Prostate gland (tissue), 2 donors: ENCODE results near the gene KISS1. TPM values are rescaled to one million over a fixed set of nuclear protein-coding genes. Genes with fewer than 3 reads are reported as not detected.

Experiments
- DNase-seq: peaks from one replicate; pipeline ENCODE4 v3.0.0-alpha.2; 2019; ENCODE audit warnings: low spot score
- H3K27ac ChIP-seq, 2 donors: fragments of 200-600 bp; sonication (generic); 2 replicates each; pipeline ENCODE4 v1.5.1; 2017 to 2019
- H3K27me3 ChIP-seq: fragments of 200-600 bp; sonication (generic); replicated peaks from 2 replicates; pipeline ENCODE4 v1.5.1; 2019; ENCODE audit not compliant: insufficient read depth
- H3K36me3 ChIP-seq, 2 donors: fragments of 200-600 bp; sonication (generic); 1 replicate in 1 of 2; 2 replicates in 1 of 2; pipeline versions ENCODE4 v1.5.1 to v1.8.1; 2017 to 2019
- H3K4me1 ChIP-seq: fragments of 200-600 bp; sonication (generic); replicated peaks from 2 replicates; pipeline ENCODE4 v1.5.1; 2019
- H3K4me3 ChIP-seq, 2 donors: fragments of 200-600 bp; sonication (generic); 2 replicates each; pipeline ENCODE4 v1.5.1; 2017 to 2019
- H3K9me3 ChIP-seq: fragments of 200-600 bp; sonication (generic); 2 replicates; pipeline ENCODE4 v1.5.1; 2017
- POLR2A ChIP-seq: fragments of 450-650 bp; IDR thresholded peaks from one replicate; pipeline ENCODE4 v1.6.1; 2016; ENCODE audit warnings: antibody characterized with exemption, mild to moderate bottlenecking
- POLR2AphosphoS5 ChIP-seq: sonication (generic); formaldehyde crosslinking; IDR thresholded peaks from one replicate; pipeline ENCODE4 v1.6.1; 2017; ENCODE audit warnings: antibody characterized with exemption
- WGBS: methylation state at CpG from one replicate; pipeline ENCODE4 v1.1.5; 2018; 5-methylcytosine and 5-hydroxymethylcytosine counted together
- intact Hi-C: fragments of 100-400 bp; cut with DNase I; formaldehyde crosslinking; loops from one replicate; pipeline ENCODE4 v1.14.2; 2022
- total RNA-seq, 2 donors: library from RNA; depleted of rRNA; stranded (reverse); fragments of >200 nt; gene quantifications; one replicate each; pipeline ENCODE4 v1.1.0, GENCODE V29; 2016
- TF ChIP-seq, protein P1 (sequence below), 4 experiments: fragments of 200-600 bp in 2 of 4; fragments of 450-650 bp in 2 of 4; sonication (generic) in 2 of 4; IDR thresholded peaks; 1 replicate in 3 of 4; 2 replicates in 1 of 4; pipeline ENCODE4 v1.5.1; 2016 to 2019; ENCODE audit warnings: antibody characterized with exemption in 4 of 4, mild to moderate bottlenecking in 2 of 4, moderate library complexity in 2 of 4

The KISS1 gene
- total RNA-seq, 2 donors from 2014 or later: 6.0 TPM; not detected in 1

- intact Hi-C loops: no loop called here
- TF ChIP-seq, protein P1, sequence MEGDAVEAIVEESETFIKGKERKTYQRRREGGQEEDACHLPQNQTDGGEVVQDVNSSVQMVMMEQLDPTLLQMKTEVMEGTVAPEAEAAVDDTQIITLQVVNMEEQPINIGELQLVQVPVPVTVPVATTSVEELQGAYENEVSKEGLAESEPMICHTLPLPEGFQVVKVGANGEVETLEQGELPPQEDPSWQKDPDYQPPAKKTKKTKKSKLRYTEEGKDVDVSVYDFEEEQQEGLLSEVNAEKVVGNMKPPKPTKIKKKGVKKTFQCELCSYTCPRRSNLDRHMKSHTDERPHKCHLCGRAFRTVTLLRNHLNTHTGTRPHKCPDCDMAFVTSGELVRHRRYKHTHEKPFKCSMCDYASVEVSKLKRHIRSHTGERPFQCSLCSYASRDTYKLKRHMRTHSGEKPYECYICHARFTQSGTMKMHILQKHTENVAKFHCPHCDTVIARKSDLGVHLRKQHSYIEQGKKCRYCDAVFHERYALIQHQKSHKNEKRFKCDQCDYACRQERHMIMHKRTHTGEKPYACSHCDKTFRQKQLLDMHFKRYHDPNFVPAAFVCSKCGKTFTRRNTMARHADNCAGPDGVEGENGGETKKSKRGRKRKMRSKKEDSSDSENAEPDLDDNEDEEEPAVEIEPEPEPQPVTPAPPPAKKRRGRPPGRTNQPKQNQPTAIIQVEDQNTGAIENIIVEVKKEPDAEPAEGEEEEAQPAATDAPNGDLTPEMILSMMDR (IDR thresholded peaks at IDR 0.05): no peak
- no peak for TF ChIP-seq POLR2AphosphoS5
- TF ChIP-seq POLR2A: no peak
- 73% methylated on average over 3 of the region's 3 CpGs for WGBS
- no peak for DNase-seq
- no peaks in the 10 kb centered on the region for H3K36me3 ChIP-seq
- H3K9me3 ChIP-seq: no peaks in the 10 kb centered on the region
- H3K4me1 ChIP-seq: peaks cover 9% of the 10 kb centered on the region
- H3K4me3 ChIP-seq: no peak overlapping the region
- H3K27ac ChIP-seq: no peak overlapping the region
- no peaks in the 10 kb centered on the region for H3K27me3 ChIP-seq
These were observed 26.4 kb upstream of the KISS1 start for GRCh38 chr1:204222764-204223055.

- 91% methylated on average over 8 of the region's 8 CpGs for WGBS
- H3K27ac ChIP-seq: no peak overlapping the region
- intact Hi-C loops: no loop called here
- no peak overlapping the region for H3K4me3 ChIP-seq
- H3K36me3 ChIP-seq: no peaks in the 10 kb centered on the region
- no peaks in the 10 kb centered on the region for H3K9me3 ChIP-seq
- H3K4me1 ChIP-seq: peaks cover 9% of the 10 kb centered on the region
- no peak for DNase-seq
- H3K27me3 ChIP-seq: no peaks in the 10 kb centered on the region
- no peak for TF ChIP-seq POLR2AphosphoS5
- no peak for TF ChIP-seq POLR2A
- TF ChIP-seq, protein P1 (IDR thresholded peaks at IDR 0.05): no peak
These were observed 25.9 kb upstream of the KISS1 start for GRCh38 chr1:204222006-204222763.

GRCh38 chr1:204221271-204221670, 25.0 kb upstream of the KISS1 start:
- H3K36me3 ChIP-seq: no peaks in the 10 kb centered on the region
- H3K4me1 ChIP-seq: peaks cover 4% of the 10 kb centered on the region
- H3K27ac ChIP-seq: no peak overlapping the region
- intact Hi-C loops: no loop called here
- H3K9me3 ChIP-seq: no peaks in the 10 kb centered on the region
- no peak for DNase-seq
- WGBS: 81% methylated on average over 11 of the region's 11 CpGs
- TF ChIP-seq, protein P1 (IDR thresholded peaks at IDR 0.05): no peak
- TF ChIP-seq POLR2AphosphoS5 (no peak), POLR2A (no peak)
- no peak overlapping the region for H3K4me3 ChIP-seq
- H3K27me3 ChIP-seq: no peaks in the 10 kb centered on the region

- intact Hi-C loops: no loop called here
- Histone ChIP-seq H3K36me3 (no peaks in the 10 kb centered on the region), H3K27ac (no peak overlapping the region), H3K9me3 (no peaks in the 10 kb centered on the region), H3K4me1 (no peaks in the 10 kb centered on the region), H3K27me3 (no peaks in the 10 kb centered on the region), H3K4me3 (no peak overlapping the region)
- TF ChIP-seq POLR2AphosphoS5: no peak
- TF ChIP-seq, protein P1 (IDR thresholded peaks at IDR 0.05): no peak
- no peak for TF ChIP-seq POLR2A
- DNase-seq: no peak
- WGBS: 86% methylated on average over 10 of the region's 10 CpGs
These were observed 23.8 kb upstream of the KISS1 start for GRCh38 chr1:204219971-204220616.

DNA sequence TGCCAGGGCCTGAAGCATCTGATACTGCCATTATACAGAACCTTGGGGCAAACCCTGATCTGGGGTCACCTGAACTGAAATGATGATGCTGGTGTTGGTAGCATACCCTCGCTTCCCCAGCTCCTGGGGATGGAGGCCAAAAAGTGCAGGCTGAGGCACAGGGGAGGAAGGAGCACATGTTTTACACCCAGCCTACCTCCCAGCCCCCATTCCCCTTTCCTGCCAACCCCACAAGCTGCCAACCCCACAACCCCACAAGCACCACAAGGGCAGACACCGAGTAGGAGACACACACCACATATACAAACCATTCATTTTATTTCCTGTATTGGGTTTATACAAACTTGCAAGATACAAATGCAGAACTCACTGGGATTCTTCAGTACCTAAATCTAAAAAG, 22.3 kb upstream of the KISS1 start:
- intact Hi-C loops: no loop called here
- no peak overlapping the region for H3K27ac ChIP-seq
- DNase-seq: no peak
- no peaks in the 10 kb centered on the region for H3K4me1 ChIP-seq
- H3K27me3 ChIP-seq: no peaks in the 10 kb centered on the region
- TF ChIP-seq, protein P1 (IDR thresholded peaks at IDR 0.05): no peak
- no peak for TF ChIP-seq POLR2AphosphoS5
- no peak for TF ChIP-seq POLR2A
- no peaks in the 10 kb centered on the region for H3K9me3 ChIP-seq
- 64% methylated on average over 2 of the region's 2 CpGs for WGBS
- H3K4me3 ChIP-seq: no peak overlapping the region
- no peaks in the 10 kb centered on the region for H3K36me3 ChIP-seq
